Neuronal stem cell (in vitro differentiated cells): Measurements from ENCODE around the gene TYMS.
A peak's percentile ranks its signal among the peaks of the same experiment; 100 is the strongest.

Experiments
- DNase-seq: peaks from one replicate; pipeline ENCODE4 v3.0.0-alpha.2; 2013; ENCODE audit warnings: low spot score
- H2AFZ ChIP-seq: one replicate; pipeline ENCODE4 v1.6.1; 2013; ENCODE audit warnings: mild to moderate bottlenecking, low read length, inconsistent platforms
- H2AK5ac ChIP-seq: 2 replicates; pipeline ENCODE4 v1.6.1; 2013; ENCODE audit warnings: low read depth, mild to moderate bottlenecking, inconsistent platforms, low read length, moderate library complexity, mixed read lengths
- H2BK120ac ChIP-seq: 2 replicates; pipeline ENCODE4 v1.6.1; 2013; ENCODE audit warnings: low read depth, mild to moderate bottlenecking, inconsistent platforms, low read length, moderate library complexity, mixed read lengths
- H2BK12ac ChIP-seq: one replicate; pipeline ENCODE4 v1.6.1; 2013; ENCODE audit warnings: low read length, inconsistent platforms
- H2BK15ac ChIP-seq: 2 replicates; pipeline ENCODE4 v1.6.1; 2013; ENCODE audit warnings: mild to moderate bottlenecking, low read length, inconsistent platforms, mixed read lengths
- H2BK5ac ChIP-seq: one replicate; pipeline ENCODE4 v1.6.1; 2013; ENCODE audit warnings: inconsistent platforms, mild to moderate bottlenecking, low read length, moderate library complexity
- H3K14ac ChIP-seq: one replicate; pipeline ENCODE4 v1.6.1; 2013; ENCODE audit warnings: low read length, inconsistent platforms
- H3K18ac ChIP-seq: 2 replicates; pipeline ENCODE4 v1.6.1; 2013; ENCODE audit warnings: low read length, inconsistent platforms
- H3K23ac ChIP-seq: 2 replicates; pipeline ENCODE4 v1.6.1; 2013; ENCODE audit warnings: low read depth, mild to moderate bottlenecking, mixed read lengths, low read length, inconsistent platforms; ENCODE audit not compliant: poor library complexity
- H3K27ac ChIP-seq: replicated peaks from 3 replicates; pipeline ENCODE4 v1.5.1; 2013; ENCODE audit warnings: low read length, inconsistent platforms
- H3K27me3 ChIP-seq, 3 experiments: 2 replicates each; pipeline ENCODE4 v1.6.1; 2013; ENCODE audit warnings: low read length in 3 of 3, mild to moderate bottlenecking in 2 of 3, inconsistent platforms in 1 of 3, low read depth in 1 of 3, mixed read lengths in 1 of 3, moderate library complexity in 1 of 3; ENCODE audit not compliant: control insufficient read depth in 3 of 3, insufficient read depth in 3 of 3
- H3K36me3 ChIP-seq, 2 donors: replicated peaks in 1 of 2; 2 replicates each; pipeline ENCODE4 v1.6.1; 2013; ENCODE audit warnings: low read length in 2 of 2; ENCODE audit not compliant: control insufficient read depth in 2 of 2, insufficient read depth in 2 of 2
- H3K4ac ChIP-seq: 2 replicates; pipeline ENCODE4 v1.6.1; 2013; ENCODE audit warnings: inconsistent platforms, mild to moderate bottlenecking, low read length, moderate library complexity
- H3K4me1 ChIP-seq, 2 donors: 1 replicate in 1 of 2; 2 replicates in 1 of 2; pipeline ENCODE4 v1.6.1; 2013; ENCODE audit warnings: low read length in 2 of 2, low read depth in 1 of 2; ENCODE audit not compliant: control insufficient read depth in 2 of 2, insufficient read depth in 1 of 2
- H3K4me2 ChIP-seq: one replicate; pipeline ENCODE4 v1.6.1; 2013; ENCODE audit warnings: mild to moderate bottlenecking, low read length, inconsistent platforms; ENCODE audit not compliant: insufficient read depth, poor library complexity, severe bottlenecking
- H3K4me3 ChIP-seq, 2 donors: 2 replicates each; pipeline ENCODE4 v1.5.1; 2013; ENCODE audit warnings: low read length in 2 of 2, mild to moderate bottlenecking in 2 of 2, inconsistent platforms in 1 of 2, moderate library complexity in 1 of 2
- H3K79me1 ChIP-seq: one replicate; pipeline ENCODE4 v1.6.1; 2013; ENCODE audit warnings: low read depth, mild to moderate bottlenecking, inconsistent platforms, low read length, moderate library complexity
- H3K9ac ChIP-seq: one replicate; pipeline ENCODE4 v1.6.1; 2013; ENCODE audit warnings: mild to moderate bottlenecking, low read depth, low read length, inconsistent platforms; ENCODE audit not compliant: poor library complexity
- H3K9me3 ChIP-seq, 2 donors: replicated peaks in 1 of 2; 2 replicates each; pipeline versions ENCODE3 to v1.6.1; 2013; ENCODE audit warnings: low read length in 2 of 2, mild to moderate bottlenecking in 2 of 2, inconsistent platforms in 1 of 2, low read depth in 1 of 2, mixed read lengths in 1 of 2, moderate library complexity in 1 of 2; ENCODE audit not compliant: control insufficient read depth in 2 of 2, insufficient read depth in 1 of 2
- H4K8ac ChIP-seq: one replicate; pipeline ENCODE4 v1.6.1; 2013; ENCODE audit warnings: low read depth, mild to moderate bottlenecking, inconsistent platforms, low read length, moderate library complexity
- H4K91ac ChIP-seq: one replicate; pipeline ENCODE4 v1.6.1; 2013; ENCODE audit warnings: low read length, low read depth, mild to moderate bottlenecking, inconsistent platforms; ENCODE audit not compliant: poor library complexity
- WGBS, 2 donors: extraction: QIAGEN DNeasy Blood & Tissue Kit; methylation state at CpG; one replicate each; pipeline ENCODE4 v1.1.7; 2013; ENCODE audit warnings: missing lambda C conversion rate in 2 of 2, mixed read lengths in 1 of 2; ENCODE audit not compliant: insufficient read length in 2 of 2, insufficient replicate concordance in 1 of 2; ENCODE audit errors: extremely low coverage in 2 of 2; 5-methylcytosine and 5-hydroxymethylcytosine counted together

Gene TYMS

GRCh38 chr18:666628-667027 lies 9.2 kb downstream of the TYMS start:
- Histone ChIP-seq H3K4me3 (no peak overlapping the region), H3K9me3 (peaks cover 12 to 16% of the 10 kb centered on the region in 2 donors), H4K91ac (no peak overlapping the region), H3K9ac (no peak overlapping the region), H3K18ac (no peak overlapping the region), H2BK12ac (no peak overlapping the region), H3K4me1 (no peaks in the 10 kb centered on the region), H3K27ac (no peak overlapping the region), H3K36me3 (peaks cover 31 to 64% of the 10 kb centered on the region in 2 donors), H2BK5ac (no peak overlapping the region), H2BK120ac (no peak overlapping the region), H3K27me3 (no peaks in the 10 kb centered on the region), H3K79me1 (peaks cover 4% of the 10 kb centered on the region), H2AFZ (no peak overlapping the region), H3K4ac (no peak overlapping the region), H3K14ac (no peak overlapping the region), H4K8ac (no peak overlapping the region), H3K23ac (no peak overlapping the region), H3K4me2 (no peak overlapping the region), H2AK5ac (no peak overlapping the region), H2BK15ac (no peak overlapping the region)
- DNase-seq, result no peak
- no CpG with 5 or more reads among the region's 3 CpGs for WGBS, 2 donors

GRCh38 chr18:668260-668659 lies 10.8 kb downstream of the TYMS start:
- H3K4me1 ChIP-seq, result no peaks in the 10 kb centered on the region
- no peak overlapping the region for H2BK12ac ChIP-seq
- peaks cover 30 to 72% of the 10 kb centered on the region in 2 donors for H3K36me3 ChIP-seq
- no peak overlapping the region for H3K27ac ChIP-seq
- H3K18ac ChIP-seq, result no peak overlapping the region
- no peak overlapping the region for H3K4ac ChIP-seq
- no peak overlapping the region for H4K8ac ChIP-seq
- peaks cover 7 to 8% of the 10 kb centered on the region in 2 donors for H3K9me3 ChIP-seq
- H2BK15ac ChIP-seq, result no peak overlapping the region
- peaks cover 4% of the 10 kb centered on the region for H3K79me1 ChIP-seq
- H2BK120ac ChIP-seq, result no peak overlapping the region
- H3K9ac ChIP-seq, result no peak overlapping the region
- no peak overlapping the region for H2BK5ac ChIP-seq
- no peak overlapping the region for H2AK5ac ChIP-seq
- H3K27me3 ChIP-seq, result no peaks in the 10 kb centered on the region
- no peak overlapping the region for H4K91ac ChIP-seq
- WGBS, 2 donors, result no CpG with 5 or more reads among the region's 1 CpG
- no peak overlapping the region for H3K4me3 ChIP-seq
- DNase-seq, result no peak
- no peak overlapping the region for H2AFZ ChIP-seq
- H3K14ac ChIP-seq, result no peak overlapping the region
- H3K23ac ChIP-seq, result no peak overlapping the region
- H3K4me2 ChIP-seq, result no peak overlapping the region

GRCh38 chr18:669077-669476 lies 11.6 kb downstream of the TYMS start:
- H3K4ac ChIP-seq, result no peak overlapping the region
- no peak overlapping the region for H2AK5ac ChIP-seq
- peaks cover 7 to 8% of the 10 kb centered on the region in 2 donors for H3K9me3 ChIP-seq
- no peak overlapping the region for H4K91ac ChIP-seq
- no peak overlapping the region for H3K23ac ChIP-seq
- H3K4me2 ChIP-seq, result no peak overlapping the region
- no peak overlapping the region for H2BK12ac ChIP-seq
- peaks cover 4% of the 10 kb centered on the region for H3K79me1 ChIP-seq
- H2BK15ac ChIP-seq, result no peak overlapping the region
- H3K27ac ChIP-seq, result no peak overlapping the region
- peaks cover 30 to 80% of the 10 kb centered on the region in 2 donors for H3K36me3 ChIP-seq
- H2BK5ac ChIP-seq, result no peak overlapping the region
- no peaks in the 10 kb centered on the region for H3K27me3 ChIP-seq
- no CpG with 5 or more reads among the region's 8 CpGs for WGBS, 2 donors
- no peak overlapping the region for H3K14ac ChIP-seq
- no peak overlapping the region for H2AFZ ChIP-seq
- H3K4me1 ChIP-seq, result no peaks in the 10 kb centered on the region
- H3K4me3 ChIP-seq, result no peak overlapping the region
- H2BK120ac ChIP-seq, result no peak overlapping the region
- no peak overlapping the region for H3K18ac ChIP-seq
- H4K8ac ChIP-seq, result no peak overlapping the region
- no peak overlapping the region for H3K9ac ChIP-seq
- no peak for DNase-seq

- H4K91ac ChIP-seq, result no peak overlapping the region
- H4K8ac ChIP-seq, result no peak overlapping the region
- peak overlapping the region in 1 of 2 donors; percentile 42 for H3K4me3 ChIP-seq
- H3K4ac ChIP-seq, result no peak overlapping the region
- no peak overlapping the region for H3K27ac ChIP-seq
- H3K9ac ChIP-seq, result no peak overlapping the region
- no peak overlapping the region for H3K14ac ChIP-seq
- H3K23ac ChIP-seq, result no peak overlapping the region
- H3K9me3 ChIP-seq, result peaks cover 7 to 8% of the 10 kb centered on the region in 2 donors
- H3K27me3 ChIP-seq, result no peaks in the 10 kb centered on the region
- WGBS, 2 donors, result no CpG with 5 or more reads among the region's 11 CpGs
- no peak overlapping the region for H3K4me2 ChIP-seq
- no peak for DNase-seq
- no peak overlapping the region for H3K18ac ChIP-seq
- H2BK5ac ChIP-seq, result no peak overlapping the region
- no peak overlapping the region for H2AK5ac ChIP-seq
- no peaks in the 10 kb centered on the region for H3K4me1 ChIP-seq
- no peak overlapping the region for H2BK120ac ChIP-seq
- H2AFZ ChIP-seq, result no peak overlapping the region
- no peak overlapping the region for H2BK12ac ChIP-seq
- H3K79me1 ChIP-seq, result peaks cover 4% of the 10 kb centered on the region
- H2BK15ac ChIP-seq, result no peak overlapping the region
- H3K36me3 ChIP-seq, result peaks cover 30 to 93% of the 10 kb centered on the region in 2 donors
Observed at GRCh38 chr18:670522-670921, 13.1 kb downstream of the TYMS start.
